ENCODE results near the gene SERF2. TPM values are rescaled to one million over a fixed set of nuclear protein-coding genes. Genes with fewer than 3 reads are reported as not detected.

SERF2 gene
- total RNA-seq, 4 donors from 2014 or later = 486 to 741 (median 626) TPM

DNA sequence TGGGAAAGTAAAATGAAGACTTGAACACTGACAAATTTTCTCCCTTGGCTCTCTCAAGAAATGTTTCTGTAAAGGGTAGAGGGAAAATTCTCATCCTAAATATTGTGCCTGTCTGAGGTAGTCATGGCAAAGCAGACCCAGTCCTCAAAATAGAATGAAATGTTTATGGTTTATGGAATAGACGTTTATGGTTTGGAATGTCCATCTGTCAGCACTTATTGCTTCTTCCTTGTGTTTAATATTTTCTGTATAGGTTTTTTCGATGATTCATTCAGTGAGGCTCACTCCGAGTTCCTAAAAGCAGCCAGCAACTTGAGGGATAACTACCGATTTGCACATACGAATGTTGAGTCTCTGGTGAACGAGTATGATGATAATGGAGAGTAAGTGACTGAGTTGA, 29.3 kb upstream of the SERF2 start:
- intact Hi-C loops (cut with DNase I; ENCODE audit: low total_unique reads) = no loop called here
- no peak overlapping the region for H3K4me3 ChIP-seq (ENCODE audit: low read depth, poor library complexity, severe bottlenecking)
- 76 to 78% methylated on average over 6 of the region's 6 CpGs for WGBS, 2 donors
- no peak for TF ChIP-seq POLR2A (IDR thresholded peaks at IDR 0.05)
- TF ChIP-seq, protein P1, sequence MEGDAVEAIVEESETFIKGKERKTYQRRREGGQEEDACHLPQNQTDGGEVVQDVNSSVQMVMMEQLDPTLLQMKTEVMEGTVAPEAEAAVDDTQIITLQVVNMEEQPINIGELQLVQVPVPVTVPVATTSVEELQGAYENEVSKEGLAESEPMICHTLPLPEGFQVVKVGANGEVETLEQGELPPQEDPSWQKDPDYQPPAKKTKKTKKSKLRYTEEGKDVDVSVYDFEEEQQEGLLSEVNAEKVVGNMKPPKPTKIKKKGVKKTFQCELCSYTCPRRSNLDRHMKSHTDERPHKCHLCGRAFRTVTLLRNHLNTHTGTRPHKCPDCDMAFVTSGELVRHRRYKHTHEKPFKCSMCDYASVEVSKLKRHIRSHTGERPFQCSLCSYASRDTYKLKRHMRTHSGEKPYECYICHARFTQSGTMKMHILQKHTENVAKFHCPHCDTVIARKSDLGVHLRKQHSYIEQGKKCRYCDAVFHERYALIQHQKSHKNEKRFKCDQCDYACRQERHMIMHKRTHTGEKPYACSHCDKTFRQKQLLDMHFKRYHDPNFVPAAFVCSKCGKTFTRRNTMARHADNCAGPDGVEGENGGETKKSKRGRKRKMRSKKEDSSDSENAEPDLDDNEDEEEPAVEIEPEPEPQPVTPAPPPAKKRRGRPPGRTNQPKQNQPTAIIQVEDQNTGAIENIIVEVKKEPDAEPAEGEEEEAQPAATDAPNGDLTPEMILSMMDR (IDR thresholded peaks at IDR 0.05) = no peak
- DNase-seq (ENCODE audit: low spot score in 2 of 2) = no peak

DNA sequence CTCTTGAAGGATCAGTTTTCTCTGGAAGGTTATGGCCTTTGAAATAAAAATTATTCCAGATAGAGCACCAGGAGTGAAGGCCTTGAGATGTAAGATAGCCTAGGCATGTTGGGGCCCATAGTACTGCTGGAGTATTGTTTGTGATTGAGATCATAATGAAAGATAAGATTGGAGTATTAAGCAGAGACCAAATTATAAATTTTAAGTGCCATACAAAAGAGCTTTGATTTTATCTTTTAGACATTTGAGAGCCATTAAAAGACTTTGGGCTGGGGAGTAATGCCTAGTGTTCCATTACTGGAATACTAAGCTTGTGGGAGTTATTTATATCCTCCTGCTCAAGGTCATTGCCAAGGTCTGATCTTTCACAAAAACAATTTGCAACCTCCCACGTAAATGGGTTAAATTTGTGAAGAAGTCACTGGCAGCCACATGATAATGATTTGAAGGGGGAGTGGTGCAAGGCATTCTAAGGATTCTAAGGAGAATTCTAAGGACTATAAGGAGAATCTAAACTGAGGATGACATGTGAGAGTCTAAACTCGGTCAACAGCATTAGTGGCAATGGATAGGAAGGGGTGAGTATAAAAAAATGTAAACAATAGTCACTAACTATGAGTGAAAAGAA, 28.2 kb upstream of the SERF2 start:
- no peak overlapping the region for H3K4me3 ChIP-seq (ENCODE audit: low read depth, poor library complexity, severe bottlenecking)
- no peak for DNase-seq (ENCODE audit: low spot score in 2 of 2)
- no peak for TF ChIP-seq POLR2A (IDR thresholded peaks at IDR 0.05)
- TF ChIP-seq, protein P1 (IDR thresholded peaks at IDR 0.05) = no peak
- WGBS, 2 donors = 59 to 61% methylated on average over 2 of the region's 2 CpGs
- intact Hi-C loops (cut with DNase I; ENCODE audit: low total_unique reads) = no loop called here

DNA sequence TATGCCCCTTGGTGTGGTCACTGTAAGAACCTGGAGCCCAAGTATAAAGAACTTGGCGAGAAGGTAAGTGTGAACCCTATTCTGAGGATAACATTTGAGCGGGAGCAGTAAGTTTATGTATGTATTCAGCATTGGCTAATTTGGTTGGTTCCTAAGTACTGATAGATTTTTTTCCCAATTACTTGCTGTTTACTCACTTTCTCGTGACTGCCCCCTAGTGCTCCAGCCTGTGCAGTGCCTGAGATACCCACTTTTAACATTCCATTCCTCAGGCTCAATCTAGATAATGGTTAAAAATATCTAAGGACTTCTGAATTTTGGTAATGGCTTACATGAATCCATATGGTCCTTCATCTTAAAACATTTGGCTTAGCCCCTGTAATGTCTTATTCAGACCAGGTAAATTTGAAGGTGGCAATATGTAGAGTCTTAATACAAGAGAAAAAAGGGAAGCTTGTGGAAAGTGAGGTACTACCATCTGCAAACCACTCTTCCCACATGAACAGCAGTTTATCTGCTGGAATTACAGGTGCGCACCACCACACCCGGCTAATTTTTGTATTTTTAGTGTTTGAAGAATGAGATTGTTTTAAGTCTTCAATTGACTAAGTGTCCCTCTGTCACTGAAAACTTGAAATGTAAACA, 22.4 kb upstream of the SERF2 start:
- WGBS, 2 donors = 67 to 70% methylated on average over 5 of the region's 5 CpGs
- intact Hi-C loops (cut with DNase I; ENCODE audit: low total_unique reads) = no loop called here
- TF ChIP-seq, protein P1 (IDR thresholded peaks at IDR 0.05) = no peak
- no peak for TF ChIP-seq POLR2A (IDR thresholded peaks at IDR 0.05)
- DNase-seq (ENCODE audit: low spot score in 2 of 2) = no peak
- H3K4me3 ChIP-seq (ENCODE audit: low read depth, poor library complexity, severe bottlenecking) = no peak overlapping the region

DNA sequence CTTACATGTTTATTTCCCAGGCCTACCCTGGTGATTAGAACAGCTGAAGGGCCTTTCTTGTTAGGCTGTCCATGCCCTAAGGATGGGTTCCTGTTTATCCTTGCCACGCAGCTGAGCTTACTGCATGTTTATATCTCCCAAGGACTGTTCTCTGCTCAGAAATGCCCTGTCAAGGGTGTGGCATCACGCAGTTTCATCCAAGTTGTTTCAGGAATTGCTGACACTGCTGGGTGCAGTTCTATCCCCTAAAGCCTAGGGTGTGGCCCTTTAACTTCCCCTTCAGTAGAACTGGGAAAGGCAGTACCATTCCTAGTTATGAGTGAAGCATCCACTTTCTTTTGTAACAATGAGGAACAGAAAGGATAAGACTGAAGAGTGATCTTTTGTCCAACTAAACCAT, 20.3 kb upstream of the SERF2 start:
- TF ChIP-seq, protein P1 (IDR thresholded peaks at IDR 0.05) = no peak
- intact Hi-C loops (cut with DNase I; ENCODE audit: low total_unique reads) = no loop called here
- H3K4me3 ChIP-seq (ENCODE audit: low read depth, poor library complexity, severe bottlenecking) = no peak overlapping the region
- DNase-seq (ENCODE audit: low spot score in 2 of 2) = peak in 1 of 2 donors; percentile 56
- 26% methylated on average over 2 of the region's 2 CpGs for WGBS, 2 donors

DNA sequence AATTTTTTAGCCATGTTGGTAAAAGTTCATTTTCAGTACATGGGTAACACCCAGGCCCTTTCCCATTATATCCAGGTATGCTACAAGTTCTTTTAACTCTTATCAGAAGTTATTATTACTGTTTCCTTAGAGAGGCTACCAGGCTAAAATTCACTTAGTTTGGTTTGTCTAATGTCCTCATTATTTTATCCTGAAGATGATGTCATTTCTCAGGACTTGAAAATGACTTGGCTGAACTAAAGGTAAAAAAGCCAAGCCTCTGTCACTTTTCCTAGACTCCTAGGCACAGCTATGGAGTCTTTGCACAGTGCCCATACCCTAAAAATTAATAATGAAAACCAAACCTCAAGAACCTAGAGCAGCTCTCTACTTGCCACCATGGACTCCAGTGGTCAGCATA, 19.5 kb upstream of the SERF2 start:
- DNase-seq (ENCODE audit: low spot score in 2 of 2) = no peak
- no peak for TF ChIP-seq POLR2A (IDR thresholded peaks at IDR 0.05)
- TF ChIP-seq, protein P1 (IDR thresholded peaks at IDR 0.05) = no peak
- intact Hi-C loops (cut with DNase I; ENCODE audit: low total_unique reads) = no loop called here
- H3K4me3 ChIP-seq (ENCODE audit: low read depth, poor library complexity, severe bottlenecking) = no peak overlapping the region

DNA sequence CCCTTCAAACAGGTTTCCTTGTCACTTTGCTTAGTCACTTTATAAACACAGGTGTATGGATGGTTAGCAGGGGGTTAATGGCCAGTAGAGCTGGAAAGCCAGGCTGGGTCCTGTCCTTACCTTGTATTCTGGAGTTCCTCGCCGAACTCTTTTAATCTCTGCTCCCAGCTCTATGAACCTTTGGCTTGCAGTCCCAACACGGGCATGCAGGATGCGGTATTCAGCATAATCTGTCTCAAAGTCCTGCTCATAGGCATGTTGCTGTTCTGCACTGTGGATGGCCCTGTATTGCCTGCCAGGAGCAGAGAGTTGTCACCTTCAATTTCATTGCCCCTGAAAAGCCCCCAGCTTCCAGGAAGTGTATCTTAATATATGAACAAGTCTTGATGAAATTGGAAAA, 18.1 kb upstream of the SERF2 start:
- DNase-seq (ENCODE audit: low spot score in 2 of 2) = no peak
- intact Hi-C loops (cut with DNase I; ENCODE audit: low total_unique reads) = no loop called here
- 82% methylated on average over 4 of the region's 4 CpGs for WGBS, 2 donors
- no peak overlapping the region for H3K4me3 ChIP-seq (ENCODE audit: low read depth, poor library complexity, severe bottlenecking)
- TF ChIP-seq POLR2A (IDR thresholded peaks at IDR 0.05) = no peak
- TF ChIP-seq, protein P1 (IDR thresholded peaks at IDR 0.05) = no peak

All from lower leg skin (tissue), 4 donors.